ENCODE measurements around the gene TNNT1. TPM values are rescaled to one million over a fixed set of nuclear protein-coding genes. Genes with fewer than 3 reads are reported as not detected.

TNNT1 gene
- total RNA-seq, 1 donor from 2014 or later, result not detected

DNA sequence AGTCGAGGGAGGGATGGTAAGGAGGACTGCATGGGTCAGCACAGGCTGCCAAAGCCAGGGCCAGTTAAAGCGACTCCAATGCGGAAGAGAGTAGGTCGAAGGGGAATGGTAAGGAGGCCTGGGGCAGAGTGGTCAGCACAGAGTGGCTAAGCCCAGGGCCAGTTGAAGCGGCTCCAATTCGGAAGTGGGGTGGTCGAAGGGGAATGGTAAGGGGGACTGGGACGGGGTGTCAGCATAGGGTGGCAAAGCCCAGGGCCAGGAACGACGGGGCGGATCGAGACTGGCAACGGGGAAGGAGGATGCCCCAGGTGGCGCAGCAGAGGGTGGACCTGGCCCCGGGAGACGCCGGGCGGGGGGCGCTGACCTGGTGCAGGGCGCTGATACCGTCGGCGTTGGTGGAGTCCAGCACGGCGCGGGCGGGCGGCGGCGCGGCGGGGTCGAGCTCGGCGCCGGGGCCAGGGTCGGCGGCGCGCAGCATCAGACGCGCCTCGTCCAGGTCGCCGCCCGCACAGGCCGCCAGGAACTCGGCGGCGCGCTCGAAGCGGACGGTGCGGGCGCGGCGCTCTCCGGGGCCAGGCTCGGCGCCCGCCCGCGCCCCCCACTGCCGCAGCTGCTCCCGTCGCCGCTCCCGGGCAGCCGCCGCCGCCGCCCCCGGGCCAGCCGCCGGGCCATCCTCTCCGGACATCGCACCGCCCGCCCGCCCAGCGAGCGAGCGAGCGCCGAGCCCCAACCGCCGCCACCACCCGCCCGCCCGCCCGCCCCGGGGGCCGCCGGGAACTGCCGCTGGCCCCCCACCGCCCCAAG, 31.9 kb downstream of the TNNT1 start, which contains the start of gene PPP1R12C:
Gene PPP1R12C, minus strand, starts transcription at position 779 of the 804 bp plus-strand sequence. Its CDS starts 94 bp downstream, at position 685.
- peaks cover 13 to 38% of the 10 kb centered on the region in 2 donors for H3K4me1 ChIP-seq
- H3K27me3 ChIP-seq, result no peaks in the 10 kb centered on the region
- H3K36me3 ChIP-seq, result peaks cover 0 to 5% of the 10 kb centered on the region in 2 donors
- H3K27ac ChIP-seq, result peak within 1 kb of the TSS; percentile 79 to 87
- no peaks in the 10 kb centered on the region for H3K9me3 ChIP-seq
- TF ChIP-seq, protein P1, sequence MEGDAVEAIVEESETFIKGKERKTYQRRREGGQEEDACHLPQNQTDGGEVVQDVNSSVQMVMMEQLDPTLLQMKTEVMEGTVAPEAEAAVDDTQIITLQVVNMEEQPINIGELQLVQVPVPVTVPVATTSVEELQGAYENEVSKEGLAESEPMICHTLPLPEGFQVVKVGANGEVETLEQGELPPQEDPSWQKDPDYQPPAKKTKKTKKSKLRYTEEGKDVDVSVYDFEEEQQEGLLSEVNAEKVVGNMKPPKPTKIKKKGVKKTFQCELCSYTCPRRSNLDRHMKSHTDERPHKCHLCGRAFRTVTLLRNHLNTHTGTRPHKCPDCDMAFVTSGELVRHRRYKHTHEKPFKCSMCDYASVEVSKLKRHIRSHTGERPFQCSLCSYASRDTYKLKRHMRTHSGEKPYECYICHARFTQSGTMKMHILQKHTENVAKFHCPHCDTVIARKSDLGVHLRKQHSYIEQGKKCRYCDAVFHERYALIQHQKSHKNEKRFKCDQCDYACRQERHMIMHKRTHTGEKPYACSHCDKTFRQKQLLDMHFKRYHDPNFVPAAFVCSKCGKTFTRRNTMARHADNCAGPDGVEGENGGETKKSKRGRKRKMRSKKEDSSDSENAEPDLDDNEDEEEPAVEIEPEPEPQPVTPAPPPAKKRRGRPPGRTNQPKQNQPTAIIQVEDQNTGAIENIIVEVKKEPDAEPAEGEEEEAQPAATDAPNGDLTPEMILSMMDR (IDR thresholded peaks at IDR 0.05), result no peak
- H3K4me3 ChIP-seq, result peak within 1 kb of the TSS; percentile 76 to 81
- DNase-seq (ENCODE audit: low spot score in 2 of 2), result no peak
- intact Hi-C loops (cut with DNase I), result loop anchor here (1.0 to 10.0 kb wide), 12 partner anchors 54 to 1252 kb away; partner anchors contain the start of genes BRSK1, CDC42EP5, FIZ1 and HSPBP1

DNA sequence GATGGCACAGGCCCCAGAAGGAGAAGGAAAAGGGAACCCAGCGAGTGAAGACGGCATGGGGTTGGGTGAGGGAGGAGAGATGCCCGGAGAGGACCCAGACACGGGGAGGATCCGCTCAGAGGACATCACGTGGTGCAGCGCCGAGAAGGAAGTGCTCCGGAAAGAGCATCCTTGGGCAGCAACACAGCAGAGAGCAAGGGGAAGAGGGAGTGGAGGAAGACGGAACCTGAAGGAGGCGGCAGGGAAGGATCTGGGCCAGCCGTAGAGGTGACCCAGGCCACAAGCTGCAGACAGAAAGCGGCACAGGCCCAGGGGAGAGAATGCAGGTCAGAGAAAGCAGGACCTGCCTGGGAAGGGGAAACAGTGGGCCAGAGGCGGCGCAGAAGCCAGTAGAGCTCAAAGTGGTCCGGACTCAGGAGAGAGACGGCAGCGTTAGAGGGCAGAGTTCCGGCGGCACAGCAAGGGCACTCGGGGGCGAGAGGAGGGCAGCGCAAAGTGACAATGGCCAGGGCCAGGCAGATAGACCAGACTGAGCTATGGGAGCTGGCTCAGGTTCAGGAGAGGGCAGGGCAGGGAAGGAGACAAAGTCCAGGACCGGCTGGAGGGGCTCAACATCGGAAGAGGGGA, 32.7 kb downstream of the TNNT1 start:
- H3K4me3 ChIP-seq, result peak overlapping the region; percentile 76 to 81
- TF ChIP-seq, protein P1 (IDR thresholded peaks at IDR 0.05), result no peak
- H3K27ac ChIP-seq, result peak overlapping the region; percentile 79 to 87
- intact Hi-C loops (cut with DNase I), result loop anchor here (2.0 to 10.0 kb wide), 10 partner anchors 54 to 1252 kb away; partner anchors contain the start of genes BRSK1, CDC42EP5, FIZ1 and HSPBP1
- no peaks in the 10 kb centered on the region for H3K27me3 ChIP-seq
- no peaks in the 10 kb centered on the region for H3K9me3 ChIP-seq
- peaks cover 0 to 8% of the 10 kb centered on the region in 2 donors for H3K36me3 ChIP-seq
- peak in 1 of 2 donors; percentile 84 for DNase-seq (ENCODE audit: low spot score in 2 of 2)
- H3K4me1 ChIP-seq, result peaks cover 13 to 38% of the 10 kb centered on the region in 2 donors

DNA sequence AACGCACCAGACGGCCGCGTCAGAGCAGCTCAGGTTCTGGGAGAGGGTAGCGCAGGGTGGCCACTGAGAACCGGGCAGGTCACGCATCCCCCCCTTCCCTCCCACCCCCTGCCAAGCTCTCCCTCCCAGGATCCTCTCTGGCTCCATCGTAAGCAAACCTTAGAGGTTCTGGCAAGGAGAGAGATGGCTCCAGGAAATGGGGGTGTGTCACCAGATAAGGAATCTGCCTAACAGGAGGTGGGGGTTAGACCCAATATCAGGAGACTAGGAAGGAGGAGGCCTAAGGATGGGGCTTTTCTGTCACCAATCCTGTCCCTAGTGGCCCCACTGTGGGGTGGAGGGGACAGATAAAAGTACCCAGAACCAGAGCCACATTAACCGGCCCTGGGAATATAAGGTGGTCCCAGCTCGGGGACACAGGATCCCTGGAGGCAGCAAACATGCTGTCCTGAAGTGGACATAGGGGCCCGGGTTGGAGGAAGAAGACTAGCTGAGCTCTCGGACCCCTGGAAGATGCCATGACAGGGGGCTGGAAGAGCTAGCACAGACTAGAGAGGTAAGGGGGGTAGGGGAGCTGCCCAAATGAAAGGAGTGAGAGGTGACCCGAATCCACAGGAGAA, 33.5 kb downstream of the TNNT1 start:
- intact Hi-C loops (cut with DNase I), result loop anchor here (2.0 to 10.0 kb wide), 10 partner anchors 53 to 1251 kb away; partner anchors contain the start of genes BRSK1, CDC42EP5, FIZ1 and HSPBP1
- TF ChIP-seq, protein P1 (IDR thresholded peaks at IDR 0.05), result no peak
- no peak for DNase-seq (ENCODE audit: low spot score in 2 of 2)
- peaks cover 13 to 38% of the 10 kb centered on the region in 2 donors for H3K4me1 ChIP-seq
- peak overlapping the region; percentile 76 to 81 for H3K4me3 ChIP-seq
- no peaks in the 10 kb centered on the region for H3K27me3 ChIP-seq
- H3K36me3 ChIP-seq, result peaks cover under 1 to 9% of the 10 kb centered on the region in 2 donors
- peak overlapping the region; percentile 79 to 87 for H3K27ac ChIP-seq
- H3K9me3 ChIP-seq, result no peaks in the 10 kb centered on the region

DNA sequence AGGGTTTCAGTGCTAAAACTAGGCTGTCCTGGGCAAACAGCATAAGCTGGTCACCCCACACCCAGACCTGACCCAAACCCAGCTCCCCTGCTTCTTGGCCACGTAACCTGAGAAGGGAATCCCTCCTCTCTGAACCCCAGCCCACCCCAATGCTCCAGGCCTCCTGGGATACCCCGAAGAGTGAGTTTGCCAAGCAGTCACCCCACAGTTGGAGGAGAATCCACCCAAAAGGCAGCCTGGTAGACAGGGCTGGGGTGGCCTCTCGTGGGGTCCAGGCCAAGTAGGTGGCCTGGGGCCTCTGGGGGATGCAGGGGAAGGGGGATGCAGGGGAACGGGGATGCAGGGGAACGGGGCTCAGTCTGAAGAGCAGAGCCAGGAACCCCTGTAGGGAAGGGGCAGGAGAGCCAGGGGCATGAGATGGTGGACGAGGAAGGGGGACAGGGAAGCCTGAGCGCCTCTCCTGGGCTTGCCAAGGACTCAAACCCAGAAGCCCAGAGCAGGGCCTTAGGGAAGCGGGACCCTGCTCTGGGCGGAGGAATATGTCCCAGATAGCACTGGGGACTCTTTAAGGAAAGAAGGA, 34.4 kb downstream of the TNNT1 start:
- H3K9me3 ChIP-seq, result no peaks in the 10 kb centered on the region
- H3K27ac ChIP-seq, result peak overlapping the region; percentile 79 to 87
- DNase-seq (ENCODE audit: low spot score in 2 of 2), result no peak
- H3K4me1 ChIP-seq, result peaks cover 13 to 38% of the 10 kb centered on the region in 2 donors
- no peaks in the 10 kb centered on the region for H3K27me3 ChIP-seq
- TF ChIP-seq, protein P1 (IDR thresholded peaks at IDR 0.05), result no peak
- intact Hi-C loops (cut with DNase I), result loop anchor here (5.0 to 10.0 kb wide), 7 partner anchors 168 to 1250 kb away; partner anchors contain the start of genes BRSK1, CDC42EP5, HSPBP1 and MYADM
- peaks cover 3 to 14% of the 10 kb centered on the region in 2 donors for H3K36me3 ChIP-seq
- H3K4me3 ChIP-seq, result peak overlapping the region in 1 of 2 donors; percentile 81
